GM10847 (cell line): ENCODE measurements around the gene GP1BA.

Experiments
- POLR2A ChIP-seq: IDR thresholded peaks from 2 replicates; pipeline ENCODE4 v1.6.1; 2011; ENCODE audit not compliant: insufficient read length; ENCODE audit errors: extremely low read depth

Gene GP1BA

GRCh38 chr17:4931963-4932362, at the start of gene GP1BA:
GP1BA (plus strand) TSS chr17:4932277; CDS start chr17:4932605, 328 bp downstream.
- TF ChIP-seq POLR2A, result no peak

- TF ChIP-seq POLR2A, result no peak
Measured at GRCh38 chr17:4884489-4884888, 47.6 kb upstream of the GP1BA start.

- no peak for TF ChIP-seq POLR2A
Measured at GRCh38 chr17:4886830-4887229, 45.2 kb upstream of the GP1BA start.

- TF ChIP-seq POLR2A, result no peak
Measured at GRCh38 chr17:4887581-4887980, 44.5 kb upstream of the GP1BA start.

GRCh38 chr17:4891411-4892410, 40.4 kb upstream of the GP1BA start:
- no peak for TF ChIP-seq POLR2A

- TF ChIP-seq POLR2A, result no peak
Measured at GRCh38 chr17:4892499-4893221, 39.4 kb upstream of the GP1BA start.

GRCh38 chr17:4893272-4893671, 38.8 kb upstream of the GP1BA start:
- TF ChIP-seq POLR2A, result no peak

- TF ChIP-seq POLR2A, result no peak
Measured at GRCh38 chr17:4893721-4894560, 38.1 kb upstream of the GP1BA start.

- no peak for TF ChIP-seq POLR2A
Measured at GRCh38 chr17:4895121-4895520, 37.0 kb upstream of the GP1BA start.

- no peak for TF ChIP-seq POLR2A
Measured at GRCh38 chr17:4895657-4896331, 36.3 kb upstream of the GP1BA start.

- TF ChIP-seq POLR2A, result no peak
Measured at GRCh38 chr17:4896332-4897197, 35.5 kb upstream of the GP1BA start.

- no peak for TF ChIP-seq POLR2A
Measured at GRCh38 chr17:4897198-4897687, 34.8 kb upstream of the GP1BA start.

- no peak for TF ChIP-seq POLR2A
Measured at GRCh38 chr17:4897785-4898184, 34.3 kb upstream of the GP1BA start.
